ENCODE data around the gene RNF214.

- TF ChIP-seq CTCF (conservative IDR thresholded peaks at IDR 0.05; ENCODE audit: low read length) (no peak), EZH2phosphoT487 (IDR thresholded peaks at IDR 0.05; ENCODE audit: borderline replicate concordance) (no peak)
These were observed 28.0 kb upstream of the RNF214 start for GRCh38 chr11:117204283-117205080.
